Fibroblast of the conjunctiva (primary cell): ENCODE data around the gene ZSCAN20.

ENCODE experiments used
- DNase-seq: peaks from one replicate; pipeline ENCODE4 v3.0.0-alpha.2; 2010; ENCODE audit warnings: low read depth

ZSCAN20 gene

DNA sequence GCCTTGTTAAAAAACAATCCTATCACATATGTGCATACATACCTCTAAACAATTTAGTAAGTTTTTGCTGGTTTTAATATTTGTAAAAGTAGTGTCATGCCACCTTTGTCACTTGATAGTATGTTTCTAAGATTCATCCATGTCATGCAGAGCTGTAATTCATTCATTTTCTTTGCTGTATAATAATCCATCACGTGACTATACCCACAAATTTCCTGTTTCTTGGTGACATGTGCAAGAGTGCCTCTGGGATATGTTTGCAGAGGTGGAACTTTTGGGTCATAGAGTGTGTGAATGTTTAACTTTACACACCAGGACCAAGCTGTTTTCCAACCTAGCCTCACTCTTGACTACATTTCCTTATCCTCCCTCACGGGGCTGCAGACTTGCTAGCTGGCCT is 62.9 kb downstream of the ZSCAN20 start:
- no peak for DNase-seq

DNA sequence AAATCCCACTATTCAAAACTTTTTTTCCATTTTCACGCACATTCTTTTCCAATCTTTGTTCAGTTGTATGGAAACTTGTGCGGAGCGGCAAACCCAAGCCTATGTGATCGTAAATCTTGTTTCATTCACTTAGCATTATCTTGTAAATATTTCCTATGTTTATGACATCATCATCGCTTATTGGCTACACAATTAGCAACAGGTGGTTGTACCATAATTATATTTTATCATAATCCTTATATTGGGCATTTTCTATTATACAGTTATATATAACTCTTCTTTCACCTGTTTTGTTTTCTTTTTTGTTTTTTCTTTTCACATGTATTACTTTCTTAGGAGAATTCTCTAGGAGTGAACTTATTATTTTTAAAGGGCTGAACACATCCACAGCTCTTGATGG is 65.4 kb downstream of the ZSCAN20 start:
- DNase-seq = no peak

DNA sequence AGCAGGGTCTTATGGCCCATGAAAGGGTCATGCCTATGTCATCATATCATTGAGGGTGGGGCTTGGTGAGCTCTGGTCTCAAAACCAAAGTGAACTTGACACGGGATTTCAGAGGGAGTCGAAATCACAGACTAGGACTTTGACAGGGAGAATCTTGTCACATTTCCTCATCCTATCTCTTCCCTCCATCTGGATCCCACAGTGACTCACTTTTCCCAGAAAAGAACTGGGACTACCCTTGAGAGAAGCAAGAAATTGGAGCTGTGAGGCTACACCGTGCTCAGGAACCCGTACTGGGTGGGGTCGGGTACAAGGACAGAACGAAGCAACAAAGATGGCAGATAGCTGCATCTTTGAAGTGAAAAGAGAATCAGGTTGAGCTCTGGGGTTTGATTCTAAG is 69.5 kb downstream of the ZSCAN20 start:
- no peak for DNase-seq
